Sigmoid colon (tissue), 7 donors: ENCODE data around the gene TCP11. TPM values are rescaled to one million over a fixed set of nuclear protein-coding genes. Genes with fewer than 3 reads are reported as not detected.

Source experiments
- DNase-seq: peaks from one replicate; pipeline ENCODE4 v3.0.0-alpha.2; 2019
- H3K27ac ChIP-seq, 4 donors: fragments of 200-600 bp; sonication (generic); one replicate each; pipeline ENCODE4 v1.5.1; 2016 to 2019; ENCODE audit warnings: mild to moderate bottlenecking in 1 of 4
- H3K27me3 ChIP-seq, 3 donors: fragments of 200-600 bp; sonication (generic); one replicate each; pipeline ENCODE4 v1.5.1; 2019; ENCODE audit warnings: mild to moderate bottlenecking in 1 of 3
- H3K36me3 ChIP-seq, 4 donors: fragments of 200-600 bp; sonication (generic); one replicate each; pipeline ENCODE4 v1.5.1; 2016 to 2019
- H3K4me1 ChIP-seq, 4 donors: fragments of 200-600 bp; sonication (generic); one replicate each; pipeline ENCODE4 v1.5.1; 2017 to 2019
- H3K4me3 ChIP-seq, 4 donors: fragments of 200-600 bp; sonication (generic); one replicate each; pipeline ENCODE4 v1.5.1; 2017 to 2019; ENCODE audit warnings: mild to moderate bottlenecking in 2 of 4, moderate library complexity in 1 of 4
- H3K9me3 ChIP-seq, 4 donors: fragments of 200-600 bp in 3 of 4; sonication (generic) in 3 of 4; one replicate each; pipeline versions ENCODE4 v1.5.1 to v1.6.1; 2013 to 2019
- CTCF ChIP-seq, 4 experiments: fragments of 450-650 bp in 3 of 4; fragments of 200-600 bp in 1 of 4; IDR thresholded peaks; one replicate each; pipeline ENCODE4 v1.5.1; 2016 to 2019; ENCODE audit warnings: antibody characterized with exemption in 4 of 4, mild to moderate bottlenecking in 3 of 4, moderate library complexity in 2 of 4
- EP300 ChIP-seq, 4 donors: sonication (generic); formaldehyde crosslinking; IDR thresholded peaks; one replicate each; pipeline ENCODE4 v1.6.1; 2017; ENCODE audit warnings: antibody characterized with exemption in 4 of 4
- POLR2A ChIP-seq, 2 donors: fragments of 450-650 bp; IDR thresholded peaks; one replicate each; pipeline ENCODE4 v1.6.1; 2016; ENCODE audit warnings: antibody characterized with exemption in 2 of 2, mild to moderate bottlenecking in 2 of 2, moderate library complexity in 2 of 2
- POLR2AphosphoS5 ChIP-seq, 4 donors: sonication (generic); formaldehyde crosslinking; IDR thresholded peaks; one replicate each; pipeline ENCODE4 v1.6.1; 2017; ENCODE audit warnings: antibody characterized with exemption in 4 of 4
- WGBS, 2 donors: extraction: QIAGEN DNeasy Blood & Tissue Kit; methylation state at CpG; one replicate each; pipeline ENCODE4 v1.1.7; 2013; 5-methylcytosine and 5-hydroxymethylcytosine counted together
- intact Hi-C: fragments of 100-400 bp; cut with DNase I; formaldehyde crosslinking; loops from one replicate; pipeline ENCODE4 v1.15.1; 2023
- polyA plus RNA-seq, 3 donors: library from polyadenylated mRNA; stranded (reverse); fragments of 200-250 nt; gene quantifications; one replicate each; pipeline ENCODE4 v1.2.3, GENCODE V29; 2013
- total RNA-seq, 4 donors: library from RNA; depleted of rRNA; stranded (reverse); fragments of >200 nt; gene quantifications; one replicate each; pipeline ENCODE4 v1.1.0, GENCODE V29; 2016
- donor health status: healthy with polysubstance abuse.
- donor health status: Bipolar disorder and iron deficiency.
- donor health status: healthy.

Gene TCP11
- total and polyA plus RNA-seq, 7 donors = 0.66 TPM; not detected in 6

GRCh38 chr6:35072051-35072697 lies 69.0 kb downstream of the TCP11 start:
- intact Hi-C loops = no loop called here
- H3K4me3 ChIP-seq = no peak overlapping the region
- H3K27me3 ChIP-seq = no peaks in the 10 kb centered on the region
- peaks cover 0 to 84% (median 26%) of the 10 kb centered on the region in 4 donors for H3K36me3 ChIP-seq
- H3K9me3 ChIP-seq = no peaks in the 10 kb centered on the region
- H3K4me1 ChIP-seq = peaks cover 0 to 22% (median 14%) of the 10 kb centered on the region in 4 donors
- H3K27ac ChIP-seq = peak overlapping the region in 3 of 4 donors; percentile 7 to 23 (median 17)
- TF ChIP-seq POLR2AphosphoS5 (IDR thresholded peaks at IDR 0.05) = peak in 1 of 4 donors; percentile 2
- TF ChIP-seq EP300 (IDR thresholded peaks at IDR 0.05) = no peak
- TF ChIP-seq POLR2A (IDR thresholded peaks at IDR 0.05) = no peak
- no peak for TF ChIP-seq CTCF (IDR thresholded peaks at IDR 0.05)
- no peak for DNase-seq
- WGBS, 2 donors = 79 to 80% methylated on average over 15 of the region's 15 CpGs

- H3K27me3 ChIP-seq = no peaks in the 10 kb centered on the region
- H3K9me3 ChIP-seq = no peaks in the 10 kb centered on the region
- intact Hi-C loops = no loop called here
- 87 to 90% methylated on average over 12 of the region's 12 CpGs for WGBS, 2 donors
- no peak overlapping the region for H3K4me3 ChIP-seq
- no peak for TF ChIP-seq POLR2AphosphoS5 (IDR thresholded peaks at IDR 0.05)
- TF ChIP-seq EP300 (IDR thresholded peaks at IDR 0.05) = no peak
- TF ChIP-seq CTCF (IDR thresholded peaks at IDR 0.05) = no peak
- no peak for TF ChIP-seq POLR2A (IDR thresholded peaks at IDR 0.05)
- peaks cover 0 to 22% (median 14%) of the 10 kb centered on the region in 4 donors for H3K4me1 ChIP-seq
- peak overlapping the region in 2 of 4 donors; percentile 17 to 27 for H3K27ac ChIP-seq
- no peak for DNase-seq
- H3K36me3 ChIP-seq = peaks cover 7 to 84% (median 28%) of the 10 kb centered on the region in 4 donors
Observed at GRCh38 chr6:35071347-35071994, 69.7 kb downstream of the TCP11 start.

- H3K4me3 ChIP-seq = no peak overlapping the region
- no peak for DNase-seq
- no peak for TF ChIP-seq POLR2A (IDR thresholded peaks at IDR 0.05)
- no peak for TF ChIP-seq EP300 (IDR thresholded peaks at IDR 0.05)
- no peak for TF ChIP-seq POLR2AphosphoS5 (IDR thresholded peaks at IDR 0.05)
- TF ChIP-seq CTCF (IDR thresholded peaks at IDR 0.05) = no peak
- no peaks in the 10 kb centered on the region for H3K27me3 ChIP-seq
- no peak overlapping the region for H3K27ac ChIP-seq
- H3K36me3 ChIP-seq = peaks cover 18 to 88% (median 36%) of the 10 kb centered on the region in 4 donors
- intact Hi-C loops = no loop called here
- peaks cover 0 to 28% (median 16%) of the 10 kb centered on the region in 4 donors for H3K4me1 ChIP-seq
- no peaks in the 10 kb centered on the region for H3K9me3 ChIP-seq
- 95 to 98% methylated on average over 2 of the region's 2 CpGs for WGBS, 2 donors
Observed at GRCh38 chr6:35070111-35070510, 71.0 kb downstream of the TCP11 start.

- intact Hi-C loops = loop anchor here (10.0 kb wide), 1 partner anchor 66 kb away; no protein-coding TSS in a partner anchor
- H3K9me3 ChIP-seq = no peaks in the 10 kb centered on the region
- TF ChIP-seq EP300 (IDR thresholded peaks at IDR 0.05) (no peak), CTCF (IDR thresholded peaks at IDR 0.05) (no peak), POLR2A (IDR thresholded peaks at IDR 0.05) (no peak), POLR2AphosphoS5 (IDR thresholded peaks at IDR 0.05) (no peak)
- 96 to 97% methylated on average over 2 of the region's 2 CpGs for WGBS, 2 donors
- H3K36me3 ChIP-seq = peaks cover 18 to 89% (median 39%) of the 10 kb centered on the region in 4 donors
- no peak for DNase-seq
- H3K4me3 ChIP-seq = no peak overlapping the region
- H3K4me1 ChIP-seq = peaks cover 0 to 37% (median 24%) of the 10 kb centered on the region in 4 donors
- H3K27ac ChIP-seq = peak overlapping the region in 1 of 4 donors; percentile 57
- H3K27me3 ChIP-seq = no peaks in the 10 kb centered on the region
Observed at GRCh38 chr6:35069262-35069661, 71.9 kb downstream of the TCP11 start.
